SK-N-MC (cell line): ENCODE results near the gene FAM43B.

Source experiments
- DNase-seq: peaks from one replicate; pipeline ENCODE4 v3.0.0-alpha.2; 2011; ENCODE audit warnings: low read depth, low spot score
- H3K27ac ChIP-seq: fragments of 200-600 bp; sonication (generic); 2 replicates; pipeline ENCODE4 v1.5.1; 2016; ENCODE audit warnings: mixed run types
- H3K36me3 ChIP-seq: fragments of 200-600 bp; sonication (generic); 2 replicates; pipeline ENCODE4 v1.6.1; 2017; ENCODE audit warnings: antibody characterized with exemption, low read length, mixed read lengths; ENCODE audit not compliant: insufficient read depth
- H3K4me3 ChIP-seq: fragments of 200-600 bp; sonication (generic); 2 replicates; pipeline ENCODE4 v1.5.1; 2016
- H3K9ac ChIP-seq: fragments of 200-600 bp; sonication (generic); 2 replicates; pipeline ENCODE4 v1.8.0; 2017; ENCODE audit warnings: mixed run types, mixed read lengths; ENCODE audit not compliant: insufficient read length
- H3K9me3 ChIP-seq: fragments of 200-600 bp; sonication (generic); 2 replicates; pipeline ENCODE4 v1.6.1; 2017; ENCODE audit warnings: low read depth, mild to moderate bottlenecking, antibody characterized with exemption, low read length, moderate library complexity, mixed read lengths
- EZH2 ChIP-seq: fragments of 200-600 bp; sonication (generic); IDR thresholded peaks from one replicate; pipeline ENCODE4 v1.6.1; 2017; ENCODE audit warnings: antibody characterized with exemption
- FOXP2 ChIP-seq: optimal IDR thresholded peaks from 2 replicates; pipeline ENCODE3; 2011; ENCODE audit warnings: mild to moderate bottlenecking, moderate library complexity; ENCODE audit not compliant: insufficient read depth; ENCODE audit errors: extremely low read length, control extremely low read depth
- POLR2AphosphoS5 ChIP-seq: IDR thresholded peaks from 2 replicates; pipeline ENCODE4 v1.6.1; 2012; ENCODE audit warnings: mild to moderate bottlenecking, low read depth, low read length, borderline replicate concordance

Gene FAM43B

DNA sequence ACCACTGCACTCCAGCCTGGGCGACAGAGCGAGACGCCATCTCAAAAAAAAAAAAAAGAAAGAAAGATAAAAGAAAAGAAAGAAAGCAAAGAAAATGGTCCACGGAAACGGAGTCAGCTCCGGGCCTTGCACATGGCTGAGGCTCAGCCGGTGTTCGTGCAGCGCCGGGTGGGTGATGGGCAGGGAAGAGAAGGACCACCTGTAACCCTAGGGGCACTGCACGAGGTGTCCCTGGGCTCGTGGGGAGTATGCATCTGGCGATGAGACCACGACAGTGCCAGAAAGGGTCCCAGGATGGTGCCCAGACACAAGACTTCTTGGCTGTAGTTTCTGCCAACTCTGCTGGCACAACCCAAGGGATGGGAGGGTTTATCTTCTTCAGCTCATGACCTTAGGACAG lies 42.4 kb downstream of the FAM43B start:
- DNase-seq: no peak
- H3K27ac ChIP-seq: no peak overlapping the region
- no peaks in the 10 kb centered on the region for H3K36me3 ChIP-seq
- H3K4me3 ChIP-seq: no peak overlapping the region
- TF ChIP-seq EZH2: no peak
- H3K9me3 ChIP-seq: no peaks in the 10 kb centered on the region
- no peak overlapping the region for H3K9ac ChIP-seq

- no peaks in the 10 kb centered on the region for H3K9me3 ChIP-seq
- no peak overlapping the region for H3K9ac ChIP-seq
- no peaks in the 10 kb centered on the region for H3K36me3 ChIP-seq
- no peak overlapping the region for H3K27ac ChIP-seq
- no peak for TF ChIP-seq FOXP2
- no peak for TF ChIP-seq EZH2
- TF ChIP-seq POLR2AphosphoS5: no peak
- H3K4me3 ChIP-seq: no peak overlapping the region
- DNase-seq: no peak
Measured at GRCh38 chr1:20596106-20596505, 43.7 kb downstream of the FAM43B start.

- H3K36me3 ChIP-seq: no peaks in the 10 kb centered on the region
- H3K27ac ChIP-seq: no peak overlapping the region
- no peaks in the 10 kb centered on the region for H3K9me3 ChIP-seq
- H3K4me3 ChIP-seq: no peak overlapping the region
- no peak for DNase-seq
- TF ChIP-seq POLR2AphosphoS5: no peak
- TF ChIP-seq FOXP2: no peak
- H3K9ac ChIP-seq: no peak overlapping the region
Measured at GRCh38 chr1:20597650-20598049, 45.3 kb downstream of the FAM43B start.

- TF ChIP-seq EZH2: no peak
- no peak for TF ChIP-seq FOXP2
- no peak for TF ChIP-seq POLR2AphosphoS5
- no peak overlapping the region for H3K4me3 ChIP-seq
- H3K27ac ChIP-seq: no peak overlapping the region
- H3K9me3 ChIP-seq: no peaks in the 10 kb centered on the region
- no peaks in the 10 kb centered on the region for H3K36me3 ChIP-seq
- DNase-seq: no peak
- no peak overlapping the region for H3K9ac ChIP-seq
Measured at GRCh38 chr1:20600156-20600555, 47.8 kb downstream of the FAM43B start.

DNA sequence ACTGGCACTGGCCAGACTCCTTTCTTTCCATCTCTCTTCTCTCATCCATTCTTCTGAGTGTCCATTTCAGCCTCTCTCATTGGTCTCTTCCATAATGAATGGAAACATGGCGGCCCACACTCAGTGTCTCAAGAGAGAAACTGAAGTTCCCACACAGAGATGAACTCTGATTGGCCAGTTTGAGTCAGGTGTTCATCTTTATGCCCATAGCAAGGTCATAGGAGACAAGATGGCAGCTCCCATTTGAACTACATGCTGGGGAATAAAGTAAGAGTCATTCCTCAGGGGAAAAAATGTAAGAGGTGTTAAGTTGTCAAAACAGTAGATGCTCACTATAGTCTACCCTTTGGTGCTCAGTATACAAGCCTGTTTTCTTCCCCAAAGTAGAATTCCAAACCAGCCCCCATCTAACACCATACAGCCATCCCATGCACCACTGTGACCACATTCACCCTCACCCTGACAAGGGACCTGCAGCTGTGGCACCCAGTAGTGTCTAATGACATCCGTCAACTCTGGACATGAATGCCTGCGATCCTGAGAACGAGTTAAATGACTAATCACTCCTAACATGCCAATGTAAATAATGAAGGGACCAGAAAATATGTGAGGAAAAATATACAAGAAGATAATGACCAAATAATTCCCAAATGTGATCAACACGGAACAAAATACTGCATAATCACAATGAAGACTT lies 48.9 kb downstream of the FAM43B start:
- H3K27ac ChIP-seq: no peak overlapping the region
- no peak for TF ChIP-seq FOXP2
- TF ChIP-seq POLR2AphosphoS5: no peak
- TF ChIP-seq EZH2: no peak
- no peak for DNase-seq
- no peak overlapping the region for H3K9ac ChIP-seq
- no peaks in the 10 kb centered on the region for H3K9me3 ChIP-seq
- H3K4me3 ChIP-seq: no peak overlapping the region
- H3K36me3 ChIP-seq: no peaks in the 10 kb centered on the region

GRCh38 chr1:20602851-20603450 lies 50.6 kb downstream of the FAM43B start:
- no peak for DNase-seq
- no peak for TF ChIP-seq EZH2
- no peak for TF ChIP-seq POLR2AphosphoS5
- TF ChIP-seq FOXP2: no peak
- Histone ChIP-seq H3K27ac (no peak overlapping the region), H3K9me3 (no peaks in the 10 kb centered on the region), H3K4me3 (no peak overlapping the region), H3K36me3 (no peaks in the 10 kb centered on the region), H3K9ac (no peak overlapping the region)

- Histone ChIP-seq H3K4me3 (no peak overlapping the region), H3K36me3 (no peaks in the 10 kb centered on the region), H3K27ac (no peak overlapping the region), H3K9me3 (no peaks in the 10 kb centered on the region), H3K9ac (no peak overlapping the region)
- no peak for DNase-seq
- no peak for TF ChIP-seq POLR2AphosphoS5
- TF ChIP-seq EZH2: no peak
- TF ChIP-seq FOXP2: no peak
Measured at GRCh38 chr1:20603504-20604464, 51.4 kb downstream of the FAM43B start.
